C4-2B (cell line): ENCODE measurements around the gene KCNK3.

Experiments used
- ZFX ChIP-seq: fragments of 450-650 bp; IDR thresholded peaks from 2 replicates; pipeline ENCODE4 v1.6.1; 2017
- TF ChIP-seq, protein P1 (sequence below): fragments of 450-650 bp; conservative IDR thresholded peaks from 2 replicates; pipeline ENCODE4 v1.5.1; 2017; ENCODE audit warnings: mild to moderate bottlenecking

DNA sequence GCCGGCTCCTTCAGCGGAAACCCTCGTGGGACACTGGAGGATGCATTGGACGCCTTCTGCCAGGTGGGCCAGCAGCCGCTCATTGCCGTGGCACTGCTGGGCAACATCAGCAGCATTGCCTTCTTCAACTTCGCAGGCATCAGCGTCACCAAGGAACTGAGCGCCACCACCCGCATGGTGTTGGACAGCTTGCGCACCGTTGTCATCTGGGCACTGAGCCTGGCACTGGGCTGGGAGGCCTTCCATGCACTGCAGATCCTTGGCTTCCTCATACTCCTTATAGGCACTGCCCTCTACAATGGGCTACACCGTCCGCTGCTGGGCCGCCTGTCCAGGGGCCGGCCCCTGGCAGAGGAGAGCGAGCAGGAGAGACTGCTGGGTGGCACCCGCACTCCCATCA is 85.6 kb downstream of the KCNK3 start:
- TF ChIP-seq, protein P1, sequence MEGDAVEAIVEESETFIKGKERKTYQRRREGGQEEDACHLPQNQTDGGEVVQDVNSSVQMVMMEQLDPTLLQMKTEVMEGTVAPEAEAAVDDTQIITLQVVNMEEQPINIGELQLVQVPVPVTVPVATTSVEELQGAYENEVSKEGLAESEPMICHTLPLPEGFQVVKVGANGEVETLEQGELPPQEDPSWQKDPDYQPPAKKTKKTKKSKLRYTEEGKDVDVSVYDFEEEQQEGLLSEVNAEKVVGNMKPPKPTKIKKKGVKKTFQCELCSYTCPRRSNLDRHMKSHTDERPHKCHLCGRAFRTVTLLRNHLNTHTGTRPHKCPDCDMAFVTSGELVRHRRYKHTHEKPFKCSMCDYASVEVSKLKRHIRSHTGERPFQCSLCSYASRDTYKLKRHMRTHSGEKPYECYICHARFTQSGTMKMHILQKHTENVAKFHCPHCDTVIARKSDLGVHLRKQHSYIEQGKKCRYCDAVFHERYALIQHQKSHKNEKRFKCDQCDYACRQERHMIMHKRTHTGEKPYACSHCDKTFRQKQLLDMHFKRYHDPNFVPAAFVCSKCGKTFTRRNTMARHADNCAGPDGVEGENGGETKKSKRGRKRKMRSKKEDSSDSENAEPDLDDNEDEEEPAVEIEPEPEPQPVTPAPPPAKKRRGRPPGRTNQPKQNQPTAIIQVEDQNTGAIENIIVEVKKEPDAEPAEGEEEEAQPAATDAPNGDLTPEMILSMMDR, result no peak
- no peak for TF ChIP-seq ZFX
